Esophagus muscularis mucosa (tissue), 3 donors: Measurements from ENCODE around the gene STK40.

Source experiments
- CTCF ChIP-seq, 3 experiments: fragments of 200-600 bp in 2 of 3; fragments of 450-650 bp in 1 of 3; sonication (generic) in 2 of 3; IDR thresholded peaks; one replicate each; pipeline ENCODE4 v1.5.1; 2017 to 2019; ENCODE audit warnings: antibody characterized with exemption in 3 of 3, mild to moderate bottlenecking in 2 of 3, moderate library complexity in 1 of 3
- EP300 ChIP-seq: sonication (generic); formaldehyde crosslinking; IDR thresholded peaks from one replicate; pipeline ENCODE4 v1.6.1; 2017; ENCODE audit warnings: antibody characterized with exemption

GRCh38 chr1:36415661-36416326 is 30.1 kb upstream of the STK40 start:
- TF ChIP-seq CTCF (IDR thresholded peaks at IDR 0.05) (no peak), EP300 (no peak)
